HG02642 (cell line): Measurements from ENCODE around the gene AGAP1.
"Not testable (repeated sequence)": the region's sequence is repeated elsewhere in the genome, so short reads cannot be mapped to it uniquely, and the experiment has no call there.

Experiments
- ATAC-seq: cut with Tn5 transposase; IDR thresholded peaks from one replicate; pipeline ENCODE4 v1.9.1; 2021; ENCODE audit warnings: mild to moderate bottlenecking; ENCODE audit not compliant: unreplicated experiment, poor library complexity

AGAP1 gene

DNA sequence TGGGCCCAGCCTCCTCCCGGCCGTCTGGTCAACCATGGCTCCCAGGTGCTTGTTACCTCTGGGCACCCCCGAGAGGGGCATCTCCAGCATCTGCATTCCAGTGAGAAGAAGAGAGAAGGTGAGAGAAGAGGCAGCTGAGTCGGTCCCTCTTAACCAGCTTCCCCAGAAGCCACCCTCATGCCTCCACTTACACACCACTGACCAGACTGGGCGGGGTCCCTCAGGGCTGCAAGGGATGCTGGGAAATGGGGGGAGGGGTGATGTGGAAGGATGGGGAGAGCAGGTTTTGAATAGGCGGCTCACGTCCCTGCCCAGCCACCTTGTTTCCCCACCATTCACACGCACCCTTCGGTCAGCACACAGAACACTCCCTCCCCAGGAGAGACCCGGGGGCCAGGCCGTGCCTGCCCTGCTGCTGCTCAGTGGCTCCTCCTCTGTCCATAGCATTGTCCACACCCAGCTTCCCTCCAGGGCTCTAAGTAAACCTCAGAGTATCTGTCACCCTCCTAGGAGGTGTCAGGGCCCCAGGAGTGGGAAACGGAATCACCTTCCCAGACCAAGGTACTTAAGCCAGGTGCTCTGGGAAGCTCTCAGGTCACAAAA is 639.7 kb downstream of the AGAP1 start:
- no peak for ATAC-seq

GRCh38 chr2:236136538-236136937 is 642.7 kb downstream of the AGAP1 start:
- no peak for ATAC-seq

DNA sequence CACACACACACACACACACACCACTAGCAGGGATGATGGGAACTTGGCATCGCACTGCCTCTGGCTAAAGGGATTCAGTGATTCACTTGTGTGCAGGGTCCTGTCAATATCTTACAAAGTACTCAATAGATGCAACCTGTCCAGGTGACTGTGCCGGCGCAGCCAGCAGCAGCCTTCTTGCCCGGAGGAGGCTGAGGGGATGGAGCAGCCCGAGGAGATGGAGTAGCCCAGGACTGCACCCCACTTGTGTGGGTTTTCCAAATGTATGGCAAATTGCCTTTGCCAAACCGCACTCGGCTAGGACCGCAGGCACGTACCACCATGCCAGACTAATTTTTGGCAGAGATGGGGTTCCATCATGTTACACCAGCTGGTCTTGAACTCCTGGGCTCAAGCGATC is 643.2 kb downstream of the AGAP1 start:
- ATAC-seq = no peak

GRCh38 chr2:236141616-236142015 is 647.8 kb downstream of the AGAP1 start:
- ATAC-seq = not testable (repeated sequence)

- no peak for ATAC-seq
Measured at GRCh38 chr2:236143811-236144210, 650.0 kb downstream of the AGAP1 start.

GRCh38 chr2:236146436-236146835 is 652.6 kb downstream of the AGAP1 start:
- no peak for ATAC-seq

GRCh38 chr2:236155406-236155805 is 661.6 kb downstream of the AGAP1 start:
- no peak for ATAC-seq

DNA sequence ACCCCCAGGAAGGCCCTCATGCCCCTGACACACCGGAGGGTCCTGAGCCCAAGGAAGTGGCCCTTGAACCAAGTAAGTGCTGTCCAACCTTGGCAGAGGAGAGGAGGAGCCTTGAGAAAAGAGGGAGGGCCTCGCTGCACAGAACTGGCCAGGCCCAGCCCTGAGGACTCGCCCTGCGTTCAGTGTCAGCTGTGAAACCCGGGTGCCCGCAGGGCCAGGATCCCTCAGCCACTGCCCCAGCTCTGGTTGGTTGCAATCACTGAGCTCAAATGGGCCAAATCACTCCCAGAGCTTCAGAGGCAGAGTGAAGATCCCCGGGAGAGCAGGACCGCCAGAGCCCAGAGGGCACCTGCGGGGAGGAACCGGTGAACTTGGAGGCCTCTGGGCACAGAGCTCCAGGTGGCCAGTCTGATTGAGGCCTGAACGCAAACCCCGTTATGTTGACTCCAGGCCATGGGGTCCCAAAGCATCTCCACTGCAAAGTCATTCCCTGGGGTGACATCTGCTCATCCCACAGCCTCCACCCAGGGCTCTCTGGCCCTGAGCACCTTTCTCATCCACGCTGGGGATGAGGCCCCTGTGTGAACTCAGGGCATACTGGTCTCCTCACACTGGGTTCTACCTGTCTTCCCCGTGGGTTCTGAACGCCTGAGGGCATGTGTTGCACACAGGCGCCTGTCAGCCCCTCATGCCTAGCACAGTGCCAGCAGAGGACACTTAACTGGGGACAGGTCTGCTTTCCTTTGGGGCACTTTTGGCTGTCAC is 662.4 kb downstream of the AGAP1 start:
- no peak for ATAC-seq

GRCh38 chr2:236156860-236157194 is 663.0 kb downstream of the AGAP1 start:
- ATAC-seq = no peak

DNA sequence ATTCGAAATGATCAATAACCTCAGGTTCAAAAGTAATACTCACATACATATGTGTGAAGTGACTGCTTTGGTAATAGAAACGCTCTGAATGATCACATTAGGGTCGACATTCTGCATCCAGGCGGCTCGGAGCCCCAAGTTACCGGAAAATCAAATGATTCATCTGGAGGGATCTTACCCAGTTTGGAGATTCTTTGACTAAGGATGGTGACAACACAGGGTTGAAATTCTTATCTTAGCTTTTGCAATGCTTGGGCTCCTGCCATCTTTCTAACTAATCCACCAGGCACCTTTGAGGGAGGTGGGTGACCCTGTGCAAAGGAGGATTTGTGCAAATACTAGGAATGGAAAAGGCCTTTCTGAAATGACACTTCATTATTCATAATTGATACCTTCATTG is 663.5 kb downstream of the AGAP1 start:
- no peak for ATAC-seq

- ATAC-seq = no peak
Measured at GRCh38 chr2:236157815-236158498, 664.1 kb downstream of the AGAP1 start.

DNA sequence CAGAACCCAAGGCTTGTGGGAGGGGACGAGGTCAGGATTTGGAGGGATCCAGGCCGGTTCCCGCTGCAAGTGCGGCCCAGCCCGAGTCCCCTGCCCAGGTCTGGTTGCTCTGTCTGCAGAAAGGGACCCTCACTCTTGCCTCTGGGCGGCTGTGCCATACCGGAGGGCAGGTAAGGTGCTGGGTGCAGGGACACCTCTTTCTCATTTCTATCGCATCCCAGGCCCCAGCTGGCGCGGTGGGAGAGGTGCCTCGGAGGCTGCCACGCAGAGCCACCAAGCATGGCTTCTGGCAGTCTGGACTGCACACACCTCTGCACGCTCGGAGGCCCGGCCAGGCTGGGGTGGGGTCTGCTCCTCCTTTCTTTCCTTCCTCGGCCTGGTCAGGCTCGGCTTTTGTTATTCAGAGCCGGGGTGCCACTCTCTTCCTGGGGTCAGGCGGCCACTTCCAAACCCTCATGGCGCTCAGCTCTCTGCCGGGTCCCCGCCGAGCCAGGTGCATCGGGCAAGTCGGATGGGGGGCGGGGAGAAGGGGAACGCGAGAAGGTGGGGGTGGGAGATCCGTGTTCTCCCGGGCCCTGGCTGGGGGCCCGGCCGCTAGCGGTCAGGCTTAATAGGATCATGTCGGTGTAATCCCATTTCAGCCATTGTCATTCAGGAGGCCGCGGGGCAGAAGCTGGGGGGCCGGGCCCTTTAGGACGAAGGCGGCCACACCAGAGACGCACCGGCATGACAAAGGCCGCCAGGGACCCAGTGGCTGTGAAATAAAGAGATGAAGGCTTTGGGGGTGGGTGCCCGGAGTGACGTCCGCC is 665.3 kb downstream of the AGAP1 start:
- ATAC-seq = no peak

GRCh38 chr2:236159778-236160170 is 665.9 kb downstream of the AGAP1 start:
- no peak for ATAC-seq

DNA sequence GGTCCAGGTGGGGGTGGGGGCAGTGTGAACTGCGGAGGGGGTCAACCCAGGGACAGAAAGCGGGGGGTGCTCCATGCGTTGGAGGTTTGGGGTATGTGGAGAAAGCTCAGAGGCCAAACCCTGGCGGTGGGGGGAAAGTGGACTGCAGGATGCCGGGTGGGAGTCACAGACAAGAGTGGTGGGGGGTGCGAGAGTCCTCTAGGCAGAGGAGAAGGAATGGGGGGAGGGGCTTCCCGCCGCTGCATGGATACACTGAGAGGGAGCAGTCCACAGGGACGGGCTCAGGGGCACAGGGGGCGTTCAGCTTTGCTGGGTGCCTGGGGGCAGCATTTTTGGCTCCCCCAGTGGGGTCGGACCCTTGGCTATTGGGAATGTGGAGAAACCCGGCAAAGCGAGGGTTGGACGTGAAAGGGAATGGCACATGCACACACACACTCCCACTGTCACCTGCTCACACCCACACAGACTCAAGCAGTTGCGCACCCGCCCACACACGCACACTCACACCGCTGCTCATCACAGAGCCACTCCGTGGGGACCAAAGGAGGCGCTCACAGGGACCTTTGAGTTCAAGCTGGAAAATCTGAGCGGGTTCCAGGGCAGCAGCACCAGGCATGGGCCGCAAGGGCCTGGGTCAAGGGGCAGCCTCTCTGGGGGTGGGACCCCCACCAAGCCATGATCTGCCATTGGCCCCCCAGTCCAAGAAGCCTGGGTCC is 666.7 kb downstream of the AGAP1 start:
- ATAC-seq = no peak

DNA sequence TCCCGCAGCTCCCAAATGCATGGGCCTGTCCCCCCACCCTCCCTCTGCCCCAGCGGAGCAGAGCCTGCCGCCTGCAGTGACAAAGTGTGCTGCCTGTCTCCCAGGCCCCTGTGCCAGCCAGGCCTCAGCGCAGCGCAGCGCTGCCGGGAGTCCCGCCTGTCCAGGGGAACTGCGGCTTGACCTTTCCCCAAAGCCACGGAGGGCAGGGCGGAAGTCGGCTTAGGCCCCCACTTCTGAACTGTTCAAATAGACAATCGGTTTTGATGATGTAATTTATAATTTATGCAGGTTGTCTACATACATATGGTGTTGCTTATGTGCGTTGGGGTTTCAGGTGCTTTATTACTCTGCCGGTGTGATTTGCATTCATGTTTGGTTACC is 667.2 kb downstream of the AGAP1 start:
- no peak for ATAC-seq

DNA sequence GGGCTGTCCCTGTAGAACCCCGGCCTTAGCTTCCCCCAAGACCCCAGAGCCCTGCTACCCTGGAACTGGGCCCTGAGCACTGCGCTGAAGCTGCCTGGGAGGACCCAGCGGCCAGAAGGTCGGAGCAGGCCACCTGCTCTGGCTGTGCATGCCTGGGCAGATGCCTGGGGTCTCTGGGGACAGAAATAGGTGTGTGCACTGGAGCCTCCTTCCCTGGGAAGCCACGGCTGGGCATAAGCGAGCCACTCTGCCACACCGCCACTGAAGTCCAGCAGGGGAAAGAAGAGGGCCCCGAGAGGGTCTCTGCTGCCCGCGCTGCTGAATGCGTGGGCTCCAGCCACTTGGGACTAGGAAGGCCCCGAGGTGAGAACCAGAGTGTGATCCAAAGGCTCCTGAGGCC is 667.7 kb downstream of the AGAP1 start:
- ATAC-seq = no peak

- ATAC-seq = no peak
Measured at GRCh38 chr2:236162031-236162845, 668.4 kb downstream of the AGAP1 start.

GRCh38 chr2:236162882-236163470 is 669.1 kb downstream of the AGAP1 start:
- no peak for ATAC-seq
